Endothelial cell of umbilical vein (primary cell): Measurements from ENCODE around the gene POU6F2. TPM values are rescaled to one million over a fixed set of nuclear protein-coding genes. Genes with fewer than 3 reads are reported as not detected.

Experiments used
- BruUV-seq: library from RNA; stranded (reverse); fragments of 400-500 nt; replicated peaks from 2 replicates; lab custom pipeline; 2021; lab: Mats Ljungman, UMichigan
- CTCF ChIA-PET: fragments of 300-600, 350-600 bp; sonication (Branson Sonifier 250); formaldehyde crosslinking; loops from one replicate; lab custom pipeline; 2021; ENCODE audit warnings: antibody characterized with exemption, inconsistent platforms; lab: Charles Lee
- POLR2A ChIA-PET: fragments of 300-600, 350-600 bp; sonication (Branson Sonifier 250); formaldehyde crosslinking; loops from one replicate; lab custom pipeline; 2021; ENCODE audit warnings: antibody characterized with exemption, inconsistent platforms; lab: Charles Lee
- DNase-seq: peaks from one replicate; pipeline ENCODE4 v3.0.0-alpha.2; 2011; ENCODE audit warnings: low read depth, low spot score
- FAIRE-seq: peaks from 2 replicates; lab custom pipeline; 2011; peaks lifted over from hg19 to GRCh38; lab: Jason Lieb, UNC
- H2AFZ ChIP-seq: 2 replicates; pipeline ENCODE4 v1.6.0; 2012; ENCODE audit warnings: low read depth, low read length, control low read depth, inconsistent platforms
- H3K27ac ChIP-seq: 2 replicates; pipeline ENCODE4 v1.5.1; 2011; ENCODE audit warnings: low read depth, mild to moderate bottlenecking, control low read depth, low read length, moderate library complexity; ENCODE audit not compliant: insufficient read depth
- H3K27me3 ChIP-seq, 2 experiments: 2 replicates each; pipeline versions ENCODE4 v1.6.0 to v1.6.1; 2011; ENCODE audit warnings: low read length in 2 of 2, mixed read lengths in 1 of 2; ENCODE audit not compliant: control insufficient read depth in 2 of 2, insufficient read depth in 2 of 2
- H3K36me3 ChIP-seq, 2 experiments: 2 replicates in 1 of 2; 3 replicates in 1 of 2; pipeline ENCODE4 v1.5.1; 2011; ENCODE audit warnings: low read length in 2 of 2, mild to moderate bottlenecking in 1 of 2, moderate library complexity in 1 of 2; ENCODE audit not compliant: control insufficient read depth in 2 of 2, insufficient read depth in 2 of 2; ENCODE audit errors: extremely low read depth in 1 of 2
- H3K4me1 ChIP-seq: 3 replicates; pipeline ENCODE4 v1.5.1; 2011; ENCODE audit warnings: mild to moderate bottlenecking, low read length; ENCODE audit not compliant: control insufficient read depth, insufficient read depth; ENCODE audit errors: extremely low read depth
- H3K4me2 ChIP-seq: 2 replicates; pipeline ENCODE4 v1.6.1; 2011; ENCODE audit warnings: low read length, control low read depth, mixed read lengths; ENCODE audit not compliant: insufficient read depth
- H3K4me3 ChIP-seq, 3 experiments: fragments of 200-600 bp in 1 of 3; sonication (generic), shearing (Covaris generic) in 1 of 3; replicated peaks in 1 of 3; 2 replicates each; pipeline ENCODE4 v1.5.1; 2011 to 2016; ENCODE audit warnings: control low read depth in 3 of 3, low read length in 3 of 3, mild to moderate bottlenecking in 2 of 3, inconsistent platforms in 1 of 3, low read depth in 1 of 3, moderate library complexity in 1 of 3; ENCODE audit not compliant: insufficient read depth in 1 of 3
- H3K79me2 ChIP-seq: 2 replicates; pipeline ENCODE4 v1.6.0; 2012; ENCODE audit warnings: low read length, inconsistent platforms; ENCODE audit not compliant: control insufficient read depth, insufficient read depth
- H3K9ac ChIP-seq: replicated peaks from 2 replicates; pipeline ENCODE3; 2011; ENCODE audit warnings: low read length, control low read depth; ENCODE audit not compliant: insufficient read depth; ENCODE audit errors: extremely low read depth
- H3K9me1 ChIP-seq: replicated peaks from 3 replicates; pipeline ENCODE4 v1.6.0; 2011; ENCODE audit warnings: mild to moderate bottlenecking, low read length; ENCODE audit not compliant: control insufficient read depth, insufficient read depth; ENCODE audit errors: extremely low read depth
- H3K9me3 ChIP-seq: replicated peaks from 2 replicates; pipeline ENCODE4 v1.5.1; 2012; ENCODE audit warnings: low read length, inconsistent platforms; ENCODE audit not compliant: control insufficient read depth, insufficient read depth
- H4K20me1 ChIP-seq: replicated peaks from 2 replicates; pipeline ENCODE3; 2011; ENCODE audit warnings: mild to moderate bottlenecking, low read length; ENCODE audit not compliant: control insufficient read depth, insufficient read depth; ENCODE audit errors: extremely low read depth
- CTCF ChIP-seq, 2 donors: IDR thresholded peaks; 1 replicate in 1 of 2; 2 replicates in 1 of 2; pipeline ENCODE4 v1.5.1; 2011; ENCODE audit warnings: low read length in 2 of 2, mild to moderate bottlenecking in 2 of 2, moderate library complexity in 2 of 2, control low read depth in 1 of 2, inconsistent platforms in 1 of 2, low read depth in 1 of 2; ENCODE audit not compliant: insufficient read depth in 1 of 2; ENCODE audit errors: extremely low read depth in 1 of 2
- EZH2 ChIP-seq: IDR thresholded peaks from 2 replicates; pipeline ENCODE4 v1.6.1; 2012; ENCODE audit warnings: borderline replicate concordance, low read depth, mild to moderate bottlenecking, moderate library complexity, low read length, inconsistent platforms; ENCODE audit not compliant: severe bottlenecking
- FOS ChIP-seq: IDR thresholded peaks from 2 replicates; pipeline ENCODE4 v1.6.1; 2011; ENCODE audit warnings: mild to moderate bottlenecking, low read length, moderate library complexity, borderline replicate concordance; ENCODE audit not compliant: insufficient read depth
- GATA2 ChIP-seq: IDR thresholded peaks from 2 replicates; pipeline ENCODE4 v1.7.0; 2011; ENCODE audit warnings: low read depth, mild to moderate bottlenecking, moderate library complexity, mixed read lengths, low read length; ENCODE audit not compliant: insufficient read length, insufficient read depth
- JUN ChIP-seq: IDR thresholded peaks from 2 replicates; pipeline ENCODE4 v1.6.1; 2011; ENCODE audit warnings: borderline replicate concordance, low read depth; ENCODE audit not compliant: insufficient read length, insufficient read depth
- MAX ChIP-seq: IDR thresholded peaks from 2 replicates; pipeline ENCODE4 v1.6.1; 2011; ENCODE audit not compliant: insufficient read depth, insufficient read length
- MYC ChIP-seq: IDR thresholded peaks from one replicate; pipeline ENCODE4 v1.6.1; 2011; ENCODE audit warnings: mild to moderate bottlenecking, low read depth, low read length
- POLR2A ChIP-seq: IDR thresholded peaks from 2 replicates; pipeline ENCODE4 v1.6.1; 2012; ENCODE audit warnings: low read depth, mild to moderate bottlenecking, control low read depth, low read length
- POLR2AphosphoS5 ChIP-seq: IDR thresholded peaks from 2 replicates; pipeline ENCODE4 v1.6.1; 2012; ENCODE audit warnings: low read depth, mild to moderate bottlenecking, control low read depth, low read length, moderate library complexity; ENCODE audit not compliant: insufficient read depth
- dilution Hi-C: fragments of 300-500 bp; cut with MboI; formaldehyde crosslinking; loops from one replicate; pipeline ENCODE4 v1.15.0; 2019; ENCODE audit warnings: low sequenced_read_pairs; ENCODE audit not compliant: extremely low pct_ligation_motif_present
- intact Hi-C: fragments of 100-400 bp; cut with micrococcal nuclease; formaldehyde crosslinking; loops from one replicate; pipeline ENCODE4 v1.10.0; 2022
- polyA plus RNA-seq, 4 experiments: library from polyadenylated mRNA; depleted of rRNA in 3 of 4; stranded (reverse) in 3 of 4; unstranded in 1 of 4; fragments of >200 nt; gene quantifications; 2 replicates each; pipeline versions ENCODE4 v1.2.1 to v1.2.3, GENCODE V29; 2011 to 2012; ENCODE audit warnings: missing spikeins in 1 of 4
- total RNA-seq: library from RNA; stranded (reverse); gene quantifications from 2 replicates; pipeline ENCODE4 v1.2.3, GENCODE V29; 2021

The POU6F2 gene
- total and polyA plus RNA-seq, 2 donors (not counting 3 experiments of a cell fraction or from before 2014, with no cell fraction given): 0.29 TPM; not detected in 1

GRCh38 chr7:39417642-39418041, 439.9 kb downstream of the POU6F2 start:
- CTCF ChIA-PET: interaction anchor here (0.5 to 1.5 kb wide), 4 partner anchors 10 to 344 kb away, joined by 3 to 4 read pairs (median 4); no protein-coding TSS in a partner anchor
- H2AFZ ChIP-seq: no peak overlapping the region

More at GRCh38 chr7:39417642-39418041, 439.9 kb downstream of the POU6F2 start:
- H3K4me3 ChIP-seq: no peak overlapping the region
- no peak overlapping the region for H3K4me2 ChIP-seq
- no peaks in the 10 kb centered on the region for H3K79me2 ChIP-seq
- no peaks in the 10 kb centered on the region for H3K36me3 ChIP-seq
- POLR2A ChIA-PET: no interaction called here
- FAIRE-seq (no peak), DNase-seq (no peak)
- H3K27me3 ChIP-seq: peaks cover 6 to 18% of the 10 kb centered on the region in 2 experiments
- H4K20me1 ChIP-seq: no peaks in the 10 kb centered on the region
- no TSS peak for BruUV-seq
- H3K27ac ChIP-seq: no peak overlapping the region
- dilution Hi-C loops: no loop called here
- TF ChIP-seq JUN (no peak), POLR2AphosphoS5 (no peak), CTCF (IDR thresholded peaks at IDR 0.05; ENCODE audit: extremely low read depth in 1 of 2, insufficient read depth in 1 of 2, low read depth in 1 of 2, low read length in 2 of 2) (no peak), MYC (no peak), EZH2 (no peak), GATA2 (no peak), FOS (no peak), POLR2A (no peak), MAX (no peak)
- no peaks in the 10 kb centered on the region for H3K9me3 ChIP-seq
- H3K9me1 ChIP-seq: no peaks in the 10 kb centered on the region
- H3K4me1 ChIP-seq: peaks cover 8% of the 10 kb centered on the region
- intact Hi-C loops: no loop called here
- no peak overlapping the region for H3K9ac ChIP-seq
